Liver (tissue), 9 donors: ENCODE results near the gene SCAF1. TPM values are rescaled to one million over a fixed set of nuclear protein-coding genes. Genes with fewer than 3 reads are reported as not detected.

ENCODE experiments used
- DNase-seq: peaks from one replicate; pipeline ENCODE4 v3.0.0-alpha.2; 2017; ENCODE audit warnings: low spot score
- H3K27ac ChIP-seq, 2 donors: one replicate each; pipeline ENCODE4 v1.7.0; 2013; ENCODE audit warnings: inconsistent platforms in 2 of 2, low read length in 2 of 2, control low read depth in 1 of 2, low read depth in 1 of 2, mild to moderate bottlenecking in 1 of 2
- H3K27me3 ChIP-seq, 4 donors: one replicate each; pipeline versions ENCODE4 v1.6.1 to v1.7.0; 2013; ENCODE audit warnings: low read length in 3 of 4, inconsistent platforms in 1 of 4, mild to moderate bottlenecking in 1 of 4, moderate library complexity in 1 of 4; ENCODE audit not compliant: control insufficient read depth in 4 of 4, insufficient read depth in 4 of 4
- H3K36me3 ChIP-seq, 4 donors: one replicate each; pipeline versions ENCODE4 v1.6.1 to v1.7.0; 2013; ENCODE audit warnings: low read length in 3 of 4, mild to moderate bottlenecking in 3 of 4, low read depth in 1 of 4, moderate library complexity in 1 of 4; ENCODE audit not compliant: control insufficient read depth in 4 of 4, insufficient read depth in 3 of 4
- H3K4me1 ChIP-seq, 4 donors: one replicate each; pipeline versions ENCODE4 v1.6.1 to v1.7.0; 2013; ENCODE audit warnings: low read length in 3 of 4, mild to moderate bottlenecking in 3 of 4, moderate library complexity in 1 of 4; ENCODE audit not compliant: control insufficient read depth in 4 of 4, insufficient read depth in 4 of 4
- H3K4me3 ChIP-seq, 3 donors: one replicate each; pipeline versions ENCODE4 v1.6.1 to v1.7.0; 2013; ENCODE audit warnings: low read length in 3 of 3, control low read depth in 1 of 3, low read depth in 1 of 3, mild to moderate bottlenecking in 1 of 3
- H3K9ac ChIP-seq, 2 donors: one replicate each; pipeline ENCODE4 v1.7.0; 2013; ENCODE audit warnings: low read length in 2 of 2, mild to moderate bottlenecking in 2 of 2, moderate library complexity in 2 of 2, control low read depth in 1 of 2, low read depth in 1 of 2
- H3K9me3 ChIP-seq, 4 donors: one replicate each; pipeline versions ENCODE4 v1.6.1 to v1.7.0; 2013; ENCODE audit warnings: low read length in 3 of 4; ENCODE audit not compliant: control insufficient read depth in 4 of 4
- HNF4A ChIP-seq, 2 donors: conservative IDR thresholded peaks; 2 replicates each; pipeline ENCODE4 v1.6.1; 2016; ENCODE audit warnings: antibody characterized with exemption in 2 of 2, mild to moderate bottlenecking in 2 of 2
- JUND ChIP-seq, 2 donors: IDR thresholded peaks; 2 replicates each; pipeline ENCODE4 v1.6.1; 2016; ENCODE audit warnings: antibody characterized with exemption in 2 of 2
- RAD21 ChIP-seq, 2 donors: IDR thresholded peaks; 2 replicates each; pipeline ENCODE4 v1.6.1; 2016; ENCODE audit warnings: antibody characterized with exemption in 2 of 2, mild to moderate bottlenecking in 2 of 2
- SP1 ChIP-seq: IDR thresholded peaks from 2 replicates; pipeline ENCODE4 v1.6.1; 2018; ENCODE audit warnings: antibody characterized with exemption, mild to moderate bottlenecking
- TAF1 ChIP-seq: conservative IDR thresholded peaks from 2 replicates; pipeline ENCODE4 v1.6.1; 2016; ENCODE audit warnings: antibody characterized with exemption, mild to moderate bottlenecking
- YY1 ChIP-seq: IDR thresholded peaks from 2 replicates; pipeline ENCODE4 v1.6.1; 2016; ENCODE audit warnings: antibody characterized with exemption, mild to moderate bottlenecking
- WGBS: extraction: QIAGEN DNeasy Blood & Tissue Kit; methylation state at CpG from one replicate; pipeline ENCODE4 v1.1.7; 2013; 5-methylcytosine and 5-hydroxymethylcytosine counted together
- polyA plus RNA-seq, 2 donors: library from polyadenylated mRNA; stranded (reverse) in 1 of 2; unstranded in 1 of 2; fragments of 200-250 nt in 1 of 2; fragments of >200 nt in 1 of 2; fragmentation: Nextera tagmentation in 1 of 2; extraction: Ambion mirVana in 1 of 2; gene quantifications; one replicate each; pipeline versions ENCODE4 v1.2.1 to v1.2.3, GENCODE V29; 2013 to 2015
- total RNA-seq, 2 donors: library from RNA; depleted of rRNA; stranded (reverse); fragments of >200 nt; gene quantifications; one replicate each; pipeline ENCODE4 v1.2.3, GENCODE V29; 2014
- TF ChIP-seq, protein P1 (sequence below): IDR thresholded peaks from 2 replicates; pipeline ENCODE4 v1.6.1; 2016; ENCODE audit warnings: antibody characterized with exemption
- TF ChIP-seq, protein P2 (sequence below): IDR thresholded peaks from 2 replicates; pipeline ENCODE4 v1.6.1; 2016; ENCODE audit warnings: antibody characterized with exemption
- TF ChIP-seq, protein P3 (sequence below): IDR thresholded peaks from 2 replicates; pipeline ENCODE4 v1.6.1; 2016; ENCODE audit warnings: antibody characterized with exemption, mild to moderate bottlenecking
- donor health status: healthy.
- donor health status: healthy.
- donor health status: healthy.
- donor health status: healthy.
- donor health status: healthy.

Gene SCAF1
- total and polyA plus RNA-seq, 4 donors = 4.6 to 17.6 (median 9.9) TPM

DNA sequence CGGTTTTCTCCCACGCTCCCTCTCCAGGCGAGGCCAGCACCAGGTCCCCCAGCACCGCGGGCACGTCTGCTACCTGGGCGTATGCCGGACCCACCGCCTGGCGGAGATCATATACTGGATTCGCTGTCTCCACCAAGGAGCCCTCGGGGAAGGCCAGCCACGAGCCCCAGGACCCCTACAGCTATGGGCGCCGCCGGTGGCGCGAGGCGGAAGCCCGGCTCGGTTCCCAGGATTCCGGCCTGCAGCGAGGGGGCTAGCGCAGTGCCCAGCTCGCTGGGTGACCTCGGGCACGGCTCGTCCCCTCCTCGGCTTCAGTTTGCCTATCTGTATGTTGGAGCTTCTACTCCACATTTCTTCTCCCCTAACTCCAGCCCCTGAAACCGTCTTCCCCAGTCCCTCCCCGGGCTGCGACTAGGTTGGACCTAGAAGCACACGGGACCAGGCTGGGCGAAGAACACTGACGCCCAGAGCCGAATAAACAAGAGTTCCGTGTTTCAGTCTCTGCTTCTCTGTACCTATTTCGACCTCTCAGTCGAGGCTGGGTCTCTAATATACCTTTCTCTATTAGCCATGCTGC is 48.2 kb downstream of the SCAF1 start (continued):
- TF ChIP-seq HNF4A (conservative IDR thresholded peaks at IDR 0.05) = no peak

DNA sequence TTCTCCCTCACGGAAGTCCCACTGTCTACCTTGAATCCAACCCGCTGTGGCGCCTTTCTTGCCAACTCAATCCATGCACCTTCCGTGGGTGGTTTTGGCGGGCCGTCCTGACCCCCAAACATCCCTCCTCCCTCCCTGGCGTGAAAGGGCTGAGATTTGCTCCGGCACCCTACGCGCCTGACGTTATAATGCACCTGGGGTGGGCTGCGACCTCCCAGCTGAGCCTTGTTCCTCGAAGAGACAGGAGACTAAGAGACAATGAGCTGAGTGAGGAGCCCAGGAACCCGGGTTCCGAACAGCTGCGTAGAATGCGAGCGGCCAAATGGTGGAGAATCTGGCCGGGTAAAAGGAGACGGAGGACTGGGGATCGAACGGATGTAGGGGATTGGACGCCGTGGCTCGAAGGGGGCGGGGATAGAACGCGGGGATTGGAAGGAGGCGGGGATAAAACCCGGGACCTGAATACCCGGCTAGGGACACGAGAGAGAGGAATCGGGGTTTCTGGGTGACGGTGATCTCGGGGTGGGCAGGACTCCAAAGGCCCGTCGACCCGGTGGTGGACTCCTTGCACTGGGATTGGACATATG is 48.7 kb downstream of the SCAF1 start, which contains the start of gene CPT1C:
Gene CPT1C, plus strand, starts transcription at position 461 of the 587 bp plus-strand sequence. CDS start 1,137 bp downstream, outside the sequence.
- peak within 1 kb of the TSS in 2 of 3 donors; percentile 28 to 42 for H3K4me3 ChIP-seq
- TF ChIP-seq, protein P1, sequence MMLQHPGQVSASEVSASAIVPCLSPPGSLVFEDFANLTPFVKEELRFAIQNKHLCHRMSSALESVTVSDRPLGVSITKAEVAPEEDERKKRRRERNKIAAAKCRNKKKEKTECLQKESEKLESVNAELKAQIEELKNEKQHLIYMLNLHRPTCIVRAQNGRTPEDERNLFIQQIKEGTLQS = no peak
- TF ChIP-seq TAF1 (no peak), HNF4A (conservative IDR thresholded peaks at IDR 0.05) (no peak), SP1 (no peak)
- peak within 1 kb of the TSS; percentile 32 to 37 for H3K9ac ChIP-seq
- H3K27me3 ChIP-seq = no peaks in the 10 kb centered on the region
- WGBS = 3% methylated on average over 38 of the region's 38 CpGs
- no peak for DNase-seq
- H3K27ac ChIP-seq = peak within 1 kb of the TSS in 1 of 2 donors; percentile 40
- no peaks in the 10 kb centered on the region for H3K9me3 ChIP-seq
- peaks cover 0 to 16% (median 6%) of the 10 kb centered on the region in 4 donors for H3K36me3 ChIP-seq
- peaks cover 3 to 33% (median 16%) of the 10 kb centered on the region in 4 donors for H3K4me1 ChIP-seq

DNA sequence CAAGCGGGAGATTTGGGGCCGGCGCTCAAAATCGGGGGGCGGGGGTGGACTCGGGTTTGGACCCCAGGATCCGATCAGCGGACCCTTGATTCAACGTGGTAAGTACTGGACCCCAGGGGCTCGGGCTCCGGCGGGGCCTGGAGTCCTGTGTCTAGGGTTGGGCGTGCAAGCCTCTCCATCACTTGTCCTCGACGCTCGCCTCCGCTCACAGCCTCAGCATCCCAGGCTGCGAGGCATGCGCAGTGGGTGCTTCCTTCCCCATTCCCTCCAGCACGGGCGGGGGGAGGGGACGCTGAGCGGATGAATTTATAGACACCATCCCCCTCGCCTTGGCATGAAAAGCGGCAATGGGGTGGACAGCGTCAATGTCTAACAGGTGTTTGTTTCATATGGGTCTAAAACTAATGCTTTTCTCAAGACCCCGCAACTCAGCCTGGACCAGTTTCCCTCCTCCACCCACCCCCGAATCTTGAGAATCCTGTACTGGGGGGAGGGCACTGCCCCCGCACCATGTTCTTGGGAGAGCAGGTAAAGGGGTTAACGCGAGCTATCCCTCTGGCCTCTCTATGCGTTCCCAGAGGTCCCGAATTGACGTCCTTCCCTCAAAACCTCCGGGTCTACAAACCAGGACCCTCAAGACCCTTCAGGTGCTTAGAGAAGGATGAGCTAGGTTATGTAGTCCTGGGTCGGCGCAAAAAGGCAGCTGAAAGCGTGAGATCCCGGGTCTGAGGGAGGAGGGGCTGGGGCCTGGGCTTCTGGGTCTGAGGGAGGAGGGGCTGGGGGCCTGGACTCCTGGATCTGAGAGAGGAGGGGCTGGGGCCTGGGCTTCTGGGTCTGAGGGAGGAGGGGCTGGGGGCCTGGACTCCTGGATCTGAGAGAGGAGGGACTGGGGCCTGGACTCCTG is 49.5 kb downstream of the SCAF1 start:
- H3K27me3 ChIP-seq = no peaks in the 10 kb centered on the region
- peak overlapping the region in 1 of 2 donors; percentile 32 for H3K9ac ChIP-seq
- no peak for DNase-seq
- peak overlapping the region in 1 of 3 donors; percentile 28 for H3K4me3 ChIP-seq
- H3K4me1 ChIP-seq = peaks cover 3 to 29% (median 16%) of the 10 kb centered on the region in 4 donors
- WGBS = 19% methylated on average over 39 of the region's 39 CpGs
- TF ChIP-seq YY1 (no peak), RAD21 (IDR thresholded peaks at IDR 0.05) (no peak), JUND (IDR thresholded peaks at IDR 0.05) (no peak)
- TF ChIP-seq, protein P2, sequence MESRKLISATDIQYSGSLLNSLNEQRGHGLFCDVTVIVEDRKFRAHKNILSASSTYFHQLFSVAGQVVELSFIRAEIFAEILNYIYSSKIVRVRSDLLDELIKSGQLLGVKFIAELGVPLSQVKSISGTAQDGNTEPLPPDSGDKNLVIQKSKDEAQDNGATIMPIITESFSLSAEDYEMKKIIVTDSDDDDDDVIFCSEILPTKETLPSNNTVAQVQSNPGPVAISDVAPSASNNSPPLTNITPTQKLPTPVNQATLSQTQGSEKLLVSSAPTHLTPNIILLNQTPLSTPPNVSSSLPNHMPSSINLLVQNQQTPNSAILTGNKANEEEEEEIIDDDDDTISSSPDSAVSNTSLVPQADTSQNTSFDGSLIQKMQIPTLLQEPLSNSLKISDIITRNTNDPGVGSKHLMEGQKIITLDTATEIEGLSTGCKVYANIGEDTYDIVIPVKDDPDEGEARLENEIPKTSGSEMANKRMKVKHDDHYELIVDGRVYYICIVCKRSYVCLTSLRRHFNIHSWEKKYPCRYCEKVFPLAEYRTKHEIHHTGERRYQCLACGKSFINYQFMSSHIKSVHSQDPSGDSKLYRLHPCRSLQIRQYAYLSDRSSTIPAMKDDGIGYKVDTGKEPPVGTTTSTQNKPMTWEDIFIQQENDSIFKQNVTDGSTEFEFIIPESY = no peak
- peaks cover 0 to 10% (median 3%) of the 10 kb centered on the region in 4 donors for H3K36me3 ChIP-seq
- H3K9me3 ChIP-seq = no peaks in the 10 kb centered on the region
- no peak overlapping the region for H3K27ac ChIP-seq

DNA sequence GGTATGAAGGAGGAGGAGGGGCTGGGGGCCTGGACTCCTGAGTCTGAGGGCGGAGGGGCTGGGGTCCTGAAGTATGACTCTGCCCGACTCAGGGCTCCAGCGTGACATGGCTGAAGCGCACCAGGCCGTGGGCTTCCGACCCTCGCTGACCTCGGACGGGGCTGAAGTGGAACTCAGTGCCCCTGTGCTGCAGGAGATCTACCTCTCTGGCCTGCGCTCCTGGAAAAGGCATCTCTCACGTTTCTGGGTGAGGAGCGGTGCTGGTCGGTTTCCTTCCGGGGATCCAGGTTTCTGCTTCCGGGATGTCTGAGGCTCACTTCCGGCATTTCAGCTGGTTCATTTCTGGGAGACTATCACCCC is 50.1 kb downstream of the SCAF1 start:
- peaks cover 3 to 29% (median 16%) of the 10 kb centered on the region in 4 donors for H3K4me1 ChIP-seq
- H3K27ac ChIP-seq = no peak overlapping the region
- H3K36me3 ChIP-seq = peaks cover 0 to 8% (median 2%) of the 10 kb centered on the region in 4 donors
- 75% methylated on average over 16 of the region's 16 CpGs for WGBS
- H3K9ac ChIP-seq = no peak overlapping the region
- TF ChIP-seq, protein P3, sequence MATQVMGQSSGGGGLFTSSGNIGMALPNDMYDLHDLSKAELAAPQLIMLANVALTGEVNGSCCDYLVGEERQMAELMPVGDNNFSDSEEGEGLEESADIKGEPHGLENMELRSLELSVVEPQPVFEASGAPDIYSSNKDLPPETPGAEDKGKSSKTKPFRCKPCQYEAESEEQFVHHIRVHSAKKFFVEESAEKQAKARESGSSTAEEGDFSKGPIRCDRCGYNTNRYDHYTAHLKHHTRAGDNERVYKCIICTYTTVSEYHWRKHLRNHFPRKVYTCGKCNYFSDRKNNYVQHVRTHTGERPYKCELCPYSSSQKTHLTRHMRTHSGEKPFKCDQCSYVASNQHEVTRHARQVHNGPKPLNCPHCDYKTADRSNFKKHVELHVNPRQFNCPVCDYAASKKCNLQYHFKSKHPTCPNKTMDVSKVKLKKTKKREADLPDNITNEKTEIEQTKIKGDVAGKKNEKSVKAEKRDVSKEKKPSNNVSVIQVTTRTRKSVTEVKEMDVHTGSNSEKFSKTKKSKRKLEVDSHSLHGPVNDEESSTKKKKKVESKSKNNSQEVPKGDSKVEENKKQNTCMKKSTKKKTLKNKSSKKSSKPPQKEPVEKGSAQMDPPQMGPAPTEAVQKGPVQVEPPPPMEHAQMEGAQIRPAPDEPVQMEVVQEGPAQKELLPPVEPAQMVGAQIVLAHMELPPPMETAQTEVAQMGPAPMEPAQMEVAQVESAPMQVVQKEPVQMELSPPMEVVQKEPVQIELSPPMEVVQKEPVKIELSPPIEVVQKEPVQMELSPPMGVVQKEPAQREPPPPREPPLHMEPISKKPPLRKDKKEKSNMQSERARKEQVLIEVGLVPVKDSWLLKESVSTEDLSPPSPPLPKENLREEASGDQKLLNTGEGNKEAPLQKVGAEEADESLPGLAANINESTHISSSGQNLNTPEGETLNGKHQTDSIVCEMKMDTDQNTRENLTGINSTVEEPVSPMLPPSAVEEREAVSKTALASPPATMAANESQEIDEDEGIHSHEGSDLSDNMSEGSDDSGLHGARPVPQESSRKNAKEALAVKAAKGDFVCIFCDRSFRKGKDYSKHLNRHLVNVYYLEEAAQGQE = no peak
- TF ChIP-seq, protein P1 = no peak
- TF ChIP-seq YY1 = no peak
- H3K4me3 ChIP-seq = no peak overlapping the region
- DNase-seq = no peak
- H3K27me3 ChIP-seq = no peaks in the 10 kb centered on the region
- no peaks in the 10 kb centered on the region for H3K9me3 ChIP-seq
